Activated naive CD4-positive, alpha-beta T cell treated with anti-CD3 and anti-CD28 coated beads, Interleukin-2, amount 50 U/mL, for 24 hours (primary cell): Measurements from ENCODE around the gene CCR9.
A peak's percentile ranks its signal among the peaks of the same experiment; 100 is the strongest.

Experiments
- H3K27ac Mint-ChIP-seq: one replicate; pipeline ENCODE4 v1.8.0; 2021; ENCODE audit warnings: mild to moderate bottlenecking, mixed read lengths
- H3K27me3 Mint-ChIP-seq: one replicate; pipeline ENCODE4 v1.8.0; 2021; ENCODE audit warnings: mixed read lengths
- H3K36me3 Mint-ChIP-seq: one replicate; pipeline ENCODE4 v1.8.0; 2021; ENCODE audit warnings: mixed read lengths
- H3K4me1 Mint-ChIP-seq: one replicate; pipeline ENCODE4 v1.8.0; 2021; ENCODE audit warnings: mixed read lengths
- H3K4me3 Mint-ChIP-seq: one replicate; pipeline ENCODE4 v1.8.0; 2021; ENCODE audit warnings: mild to moderate bottlenecking, mixed read lengths
- H3K9me3 Mint-ChIP-seq: one replicate; pipeline ENCODE4 v1.8.0; 2021; ENCODE audit warnings: mixed read lengths

CCR9 gene

DNA sequence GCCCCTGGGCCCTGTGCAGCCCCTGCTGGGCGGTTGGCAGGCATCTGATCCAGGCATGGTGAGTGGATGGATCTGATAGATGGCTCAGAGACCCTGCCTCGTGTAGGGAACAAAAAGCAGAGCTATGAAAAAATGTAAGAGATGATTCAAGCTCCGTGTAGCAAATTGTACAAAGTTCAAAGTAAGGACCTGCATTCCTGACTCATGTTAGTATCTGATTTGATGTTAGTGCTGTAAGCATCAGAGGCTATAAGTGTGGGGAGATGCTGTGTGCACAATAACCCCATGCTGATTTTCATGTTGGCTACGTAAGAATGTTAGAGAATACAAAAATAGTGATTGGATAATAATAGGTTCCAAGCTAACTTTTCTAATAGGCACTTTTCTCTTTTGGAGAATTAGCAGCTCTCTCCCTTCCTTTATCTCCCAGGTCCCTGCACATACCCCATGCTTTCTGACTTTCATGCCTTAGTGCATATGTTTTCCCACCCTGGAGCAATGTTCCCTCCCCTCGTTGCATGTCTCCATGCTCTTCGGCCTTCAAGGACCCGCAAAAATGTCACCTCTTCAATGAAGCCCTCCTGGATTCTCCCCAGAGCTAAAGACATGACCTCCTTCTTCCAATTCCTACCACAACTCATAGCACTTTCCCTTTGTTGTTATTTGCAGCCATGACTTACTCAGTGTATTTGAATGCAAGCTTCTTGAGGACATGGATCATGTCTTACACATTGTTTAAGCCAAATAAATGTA lies 1.6 kb downstream of the CCR9 start:
- H3K9me3 Mint-ChIP-seq = no peaks in the 10 kb centered on the region
- H3K4me1 Mint-ChIP-seq = peaks cover 40% of the 10 kb centered on the region
- H3K27ac Mint-ChIP-seq = no peak overlapping the region
- peaks cover 2% of the 10 kb centered on the region for H3K36me3 Mint-ChIP-seq
- no peaks in the 10 kb centered on the region for H3K27me3 Mint-ChIP-seq
- H3K4me3 Mint-ChIP-seq = no peak overlapping the region

GRCh38 chr3:45889337-45889736 lies 3.0 kb downstream of the CCR9 start:
- Mint-ChIP-seq H3K36me3 (peaks cover 2% of the 10 kb centered on the region), H3K9me3 (no peaks in the 10 kb centered on the region), H3K4me3 (no peak overlapping the region), H3K4me1 (peaks cover 54% of the 10 kb centered on the region), H3K27me3 (no peaks in the 10 kb centered on the region), H3K27ac (no peak overlapping the region)

DNA sequence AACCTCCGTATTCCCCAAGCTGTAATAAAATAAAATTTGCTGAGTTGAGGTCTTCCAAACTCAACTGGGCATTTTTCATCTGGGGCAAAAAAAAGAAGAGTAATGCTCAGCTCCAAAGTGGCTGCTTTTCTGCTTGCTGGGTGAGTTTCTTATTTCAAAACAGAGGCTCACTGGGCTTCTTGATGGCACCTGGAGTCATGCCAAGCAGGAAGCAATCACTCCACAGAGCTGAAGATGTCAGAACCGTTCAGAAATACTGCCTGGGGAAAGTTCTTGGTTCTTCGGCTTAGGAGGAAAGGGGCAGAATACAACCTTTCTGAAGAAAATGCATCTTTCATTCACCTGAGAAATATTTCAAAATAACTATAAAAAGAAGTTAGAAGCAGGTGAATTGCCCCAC lies 4.1 kb downstream of the CCR9 start:
- Mint-ChIP-seq H3K27me3 (no peaks in the 10 kb centered on the region), H3K4me3 (peak overlapping the region; percentile 63), H3K9me3 (no peaks in the 10 kb centered on the region), H3K4me1 (peaks cover 54% of the 10 kb centered on the region), H3K36me3 (peaks cover 2% of the 10 kb centered on the region), H3K27ac (no peak overlapping the region)

GRCh38 chr3:45892161-45892560 lies 5.8 kb downstream of the CCR9 start:
- peaks cover 2% of the 10 kb centered on the region for H3K36me3 Mint-ChIP-seq
- no peaks in the 10 kb centered on the region for H3K9me3 Mint-ChIP-seq
- no peak overlapping the region for H3K4me3 Mint-ChIP-seq
- no peaks in the 10 kb centered on the region for H3K27me3 Mint-ChIP-seq
- no peak overlapping the region for H3K27ac Mint-ChIP-seq
- peaks cover 54% of the 10 kb centered on the region for H3K4me1 Mint-ChIP-seq

DNA sequence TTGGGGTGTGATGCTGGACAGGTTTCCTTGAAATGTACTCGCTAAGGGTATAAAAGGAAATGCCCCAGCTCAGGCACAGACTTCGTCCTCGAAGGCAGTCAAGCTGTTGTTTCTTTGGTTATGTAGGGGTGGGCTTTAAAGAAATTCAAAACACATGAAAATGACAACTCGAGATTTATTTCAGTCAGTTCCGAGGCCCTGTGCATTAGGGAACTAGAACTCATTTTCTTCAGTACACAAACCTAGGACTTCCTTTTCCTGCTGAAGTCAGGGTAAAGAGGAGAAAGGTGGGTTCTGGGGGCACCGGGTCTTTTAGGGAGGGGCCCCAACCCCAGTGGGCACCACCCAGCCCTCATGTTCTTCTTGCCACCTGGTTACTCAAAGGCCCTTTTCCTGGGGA lies 7.7 kb downstream of the CCR9 start:
- no peaks in the 10 kb centered on the region for H3K27me3 Mint-ChIP-seq
- H3K4me1 Mint-ChIP-seq = peaks cover 47% of the 10 kb centered on the region
- H3K4me3 Mint-ChIP-seq = no peak overlapping the region
- H3K36me3 Mint-ChIP-seq = peaks cover 2% of the 10 kb centered on the region
- H3K9me3 Mint-ChIP-seq = no peaks in the 10 kb centered on the region
- H3K27ac Mint-ChIP-seq = peak overlapping the region; percentile 48

DNA sequence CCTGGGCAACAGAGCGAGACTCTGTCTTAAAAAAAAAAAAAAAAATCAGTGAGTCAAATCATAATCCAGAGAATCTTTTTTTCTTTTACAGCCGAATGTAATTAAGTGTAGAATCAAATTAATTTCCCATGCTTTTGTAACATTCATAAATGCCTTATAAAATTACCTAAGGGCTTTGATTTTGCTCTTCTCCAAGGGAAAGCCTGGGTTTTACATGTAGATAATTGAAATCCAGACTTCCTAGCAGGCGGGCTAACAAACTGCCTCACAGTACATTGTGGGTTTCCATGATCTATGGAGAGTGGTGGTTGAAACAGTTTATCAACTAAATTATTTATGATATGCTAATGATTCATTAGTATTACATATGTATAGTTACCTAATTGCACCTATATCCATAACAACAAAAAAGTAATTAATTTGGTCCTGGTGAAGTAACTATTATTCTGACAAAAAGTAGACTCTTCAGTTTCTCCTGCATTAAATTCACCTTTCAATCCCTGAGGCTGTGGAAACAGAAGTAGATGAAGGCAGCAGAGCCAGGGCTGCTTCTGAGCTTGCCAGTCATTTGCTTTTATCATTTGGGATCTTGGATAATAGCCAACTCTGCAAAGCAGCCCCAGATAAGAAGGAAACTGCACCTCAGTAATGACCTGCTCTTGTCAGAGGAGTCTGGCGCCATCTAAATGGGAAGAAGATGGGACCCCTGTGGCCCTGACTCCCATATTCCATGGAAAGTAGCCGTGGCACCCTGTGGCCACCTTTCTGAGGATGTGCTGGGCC lies 9.5 kb downstream of the CCR9 start:
- Mint-ChIP-seq H3K27me3 (no peaks in the 10 kb centered on the region), H3K4me1 (peaks cover 34% of the 10 kb centered on the region), H3K36me3 (peaks cover 2% of the 10 kb centered on the region), H3K4me3 (no peak overlapping the region), H3K9me3 (no peaks in the 10 kb centered on the region), H3K27ac (no peak overlapping the region)

DNA sequence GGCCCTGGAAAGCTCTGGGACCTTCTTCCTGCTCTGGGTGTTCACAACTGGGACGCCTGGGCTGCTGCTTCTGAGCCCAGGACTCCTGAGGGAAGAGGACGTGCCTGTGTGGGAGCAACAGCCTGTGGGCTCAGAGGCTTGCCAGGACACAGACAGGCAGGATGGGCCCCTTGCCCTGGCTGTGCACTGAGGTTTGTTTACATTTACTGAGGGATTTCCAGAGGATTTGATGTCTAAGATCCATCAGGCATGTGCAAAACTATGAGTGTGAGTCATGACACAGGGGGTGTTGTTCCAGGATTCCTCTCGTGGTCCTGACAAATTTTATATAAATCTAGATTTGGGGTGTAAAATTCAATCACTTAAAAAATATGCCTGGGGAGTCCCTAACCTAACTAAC lies 10.6 kb downstream of the CCR9 start:
- H3K4me3 Mint-ChIP-seq = no peak overlapping the region
- peaks cover 24% of the 10 kb centered on the region for H3K4me1 Mint-ChIP-seq
- H3K9me3 Mint-ChIP-seq = no peaks in the 10 kb centered on the region
- no peaks in the 10 kb centered on the region for H3K27me3 Mint-ChIP-seq
- H3K36me3 Mint-ChIP-seq = peaks cover 2% of the 10 kb centered on the region
- no peak overlapping the region for H3K27ac Mint-ChIP-seq

DNA sequence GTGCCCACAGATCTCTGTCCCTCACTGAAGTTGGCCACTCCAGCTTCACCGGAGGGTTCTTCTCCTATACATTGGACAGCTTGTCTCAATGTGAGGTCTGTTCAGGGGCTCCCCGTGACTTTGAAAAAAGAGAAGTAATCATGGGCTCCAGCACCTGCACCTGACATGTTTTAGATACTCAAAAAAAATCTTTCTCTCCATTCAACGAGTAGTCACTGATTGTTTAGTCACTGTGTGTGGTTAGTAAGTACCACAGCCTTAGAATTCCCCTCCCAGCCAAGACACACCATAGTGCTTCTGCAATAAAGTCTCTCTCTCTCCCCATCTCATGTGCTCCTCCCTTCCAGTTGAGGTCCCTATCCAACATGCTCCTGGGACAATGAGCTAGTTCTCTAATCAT lies 18.6 kb downstream of the CCR9 start:
- no peaks in the 10 kb centered on the region for H3K27me3 Mint-ChIP-seq
- H3K4me1 Mint-ChIP-seq = peaks cover 18% of the 10 kb centered on the region
- H3K4me3 Mint-ChIP-seq = no peak overlapping the region
- H3K27ac Mint-ChIP-seq = no peak overlapping the region
- no peaks in the 10 kb centered on the region for H3K9me3 Mint-ChIP-seq
- peaks cover 11% of the 10 kb centered on the region for H3K36me3 Mint-ChIP-seq

DNA sequence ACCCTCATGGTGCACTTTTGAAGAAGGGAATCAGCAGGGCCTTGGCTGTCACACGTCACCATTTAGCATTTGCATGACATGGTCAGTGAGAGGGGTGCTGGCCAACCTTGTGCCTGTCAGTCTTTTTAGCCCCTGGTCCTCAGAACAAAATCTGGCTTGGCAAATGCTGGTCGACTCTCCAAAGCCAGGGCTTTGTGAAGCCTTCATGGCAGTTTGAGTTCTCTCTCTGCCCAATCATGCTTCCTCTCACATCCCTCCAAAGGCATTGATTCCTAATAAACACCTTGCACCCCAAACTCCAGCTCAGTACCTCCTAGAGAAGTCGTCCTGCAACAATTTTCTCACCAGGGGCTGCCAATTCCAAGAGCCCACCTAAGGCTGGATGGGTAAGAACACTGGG lies 19.4 kb downstream of the CCR9 start:
- Mint-ChIP-seq H3K9me3 (no peaks in the 10 kb centered on the region), H3K27ac (no peak overlapping the region), H3K27me3 (no peaks in the 10 kb centered on the region), H3K4me3 (no peak overlapping the region), H3K36me3 (peaks cover 11% of the 10 kb centered on the region), H3K4me1 (peaks cover 18% of the 10 kb centered on the region)

- peaks cover 18% of the 10 kb centered on the region for H3K4me1 Mint-ChIP-seq
- H3K4me3 Mint-ChIP-seq = no peak overlapping the region
- H3K27ac Mint-ChIP-seq = no peak overlapping the region
- peaks cover 11% of the 10 kb centered on the region for H3K36me3 Mint-ChIP-seq
- no peaks in the 10 kb centered on the region for H3K27me3 Mint-ChIP-seq
- no peaks in the 10 kb centered on the region for H3K9me3 Mint-ChIP-seq
Observed at GRCh38 chr3:45906681-45907407, 20.5 kb downstream of the CCR9 start.

- Mint-ChIP-seq H3K4me1 (peaks cover 18% of the 10 kb centered on the region), H3K9me3 (no peaks in the 10 kb centered on the region), H3K27me3 (no peaks in the 10 kb centered on the region), H3K4me3 (no peak overlapping the region), H3K36me3 (peaks cover 11% of the 10 kb centered on the region), H3K27ac (no peak overlapping the region)
Observed at GRCh38 chr3:45907769-45908705, 21.7 kb downstream of the CCR9 start.

GRCh38 chr3:45908761-45909160 lies 22.4 kb downstream of the CCR9 start:
- H3K27me3 Mint-ChIP-seq = no peaks in the 10 kb centered on the region
- peaks cover 18% of the 10 kb centered on the region for H3K4me1 Mint-ChIP-seq
- peaks cover 11% of the 10 kb centered on the region for H3K36me3 Mint-ChIP-seq
- no peak overlapping the region for H3K4me3 Mint-ChIP-seq
- H3K9me3 Mint-ChIP-seq = no peaks in the 10 kb centered on the region
- H3K27ac Mint-ChIP-seq = no peak overlapping the region

- peaks cover 18% of the 10 kb centered on the region for H3K4me1 Mint-ChIP-seq
Observed at GRCh38 chr3:45909542-45909941, 23.2 kb downstream of the CCR9 start.

GRCh38 chr3:45910892-45911291 lies 24.5 kb downstream of the CCR9 start:
- no peaks in the 10 kb centered on the region for H3K9me3 Mint-ChIP-seq
- no peak overlapping the region for H3K27ac Mint-ChIP-seq
- H3K36me3 Mint-ChIP-seq = peaks cover 6% of the 10 kb centered on the region
- no peak overlapping the region for H3K4me3 Mint-ChIP-seq
- H3K4me1 Mint-ChIP-seq = peaks cover 31% of the 10 kb centered on the region
- no peaks in the 10 kb centered on the region for H3K27me3 Mint-ChIP-seq

More at GRCh38 chr3:45909542-45909941, 23.2 kb downstream of the CCR9 start:
- Mint-ChIP-seq H3K9me3 (no peaks in the 10 kb centered on the region), H3K36me3 (peaks cover 11% of the 10 kb centered on the region), H3K27me3 (no peaks in the 10 kb centered on the region), H3K27ac (no peak overlapping the region), H3K4me3 (no peak overlapping the region)
